ENCODE results near the gene AGBL5. TPM values are rescaled to one million over a fixed set of nuclear protein-coding genes. Genes with fewer than 3 reads are reported as not detected.
A peak's percentile ranks its signal among the peaks of the same experiment; 100 is the strongest.

AGBL5 gene
- total and polyA plus RNA-seq, 2 of the 13 experiments (the other 11 are each of a cell fraction or from before 2014, with no cell fraction given), result 55.9 to 73.3 TPM

DNA sequence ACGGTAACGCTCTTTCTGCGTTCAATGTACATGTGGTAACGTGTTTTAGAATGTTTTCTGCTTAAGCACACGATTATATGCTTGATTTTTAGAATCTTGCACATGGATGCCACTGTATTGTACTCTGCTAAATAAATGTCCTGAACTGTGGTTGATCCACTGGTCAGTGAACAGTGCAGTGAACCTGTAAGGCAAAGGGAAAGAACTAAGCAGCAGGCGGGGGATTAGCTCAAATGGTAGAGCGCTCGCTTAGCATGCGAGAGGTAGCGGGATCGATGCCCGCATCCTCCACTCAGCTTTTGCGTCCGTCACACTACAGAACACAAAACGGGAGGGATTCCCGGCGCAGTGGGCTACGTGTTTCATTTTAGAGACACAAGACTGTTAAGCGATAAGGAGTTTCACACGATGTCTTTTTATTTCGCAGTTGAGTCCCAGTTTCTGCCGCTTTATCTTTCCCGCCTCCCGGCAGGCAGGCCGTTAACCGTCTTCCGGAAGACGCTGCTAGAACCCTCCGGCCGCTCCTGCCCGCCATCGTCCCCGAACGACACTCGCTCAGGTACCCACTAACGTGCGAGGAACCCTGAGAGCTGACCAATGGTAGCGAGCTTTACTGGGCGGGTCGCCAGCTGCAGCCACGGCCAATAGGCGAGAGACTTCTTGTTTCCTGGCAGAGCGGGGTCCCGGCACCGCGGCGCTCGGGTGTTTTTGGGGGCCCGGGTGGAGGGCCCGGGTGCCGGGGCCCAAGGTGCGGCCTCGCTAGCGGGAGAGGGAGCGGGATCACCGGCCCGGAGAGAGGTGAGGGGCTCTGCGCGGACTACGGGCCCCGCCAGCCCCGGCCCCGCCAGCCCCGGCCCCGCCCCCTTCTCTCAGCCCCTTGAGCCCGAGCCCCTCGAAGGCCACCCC lies at the start of gene AGBL5 (continued):
- TF ChIP-seq ZNF788 (CRISPR knock-in tag; IDR thresholded peaks at IDR 0.05; ENCODE audit: borderline replicate concordance) (peak; percentile 91; the same call in 1 of the 2 replicates), ZFAT (CRISPR knock-in tag; conservative IDR thresholded peaks at IDR 0.05) (no peak), ZSCAN20 (CRISPR knock-in tag; IDR thresholded peaks at IDR 0.05; ENCODE audit: borderline replicate concordance) (peak; percentile 95), TARDBP (CRISPR knock-in tag; IDR thresholded peaks at IDR 0.05) (peak; percentile 60; the same call in 1 of the 2 replicates), ZNF670 (CRISPR knock-in tag; IDR thresholded peaks at IDR 0.05; ENCODE audit: borderline replicate concordance) (no peak; the same call in 1 of the 2 replicates), KLF11 (CRISPR knock-in tag; IDR thresholded peaks at IDR 0.05) (peak; percentile 96), ZNF329 (CRISPR knock-in tag; IDR thresholded peaks at IDR 0.05; ENCODE audit: low read depth) (peak; percentile 73; the same call in 1 of the 2 replicates), PITX1 (CRISPR knock-in tag; IDR thresholded peaks at IDR 0.05) (peak; percentile 97), STAT5B (CRISPR knock-in tag; IDR thresholded peaks at IDR 0.05) (peak; percentile 49), ZNF484 (CRISPR knock-in tag; IDR thresholded peaks at IDR 0.05; ENCODE audit: borderline replicate concordance, low read depth) (0 out of 2 replicates have a peak, but pooled peaks have one; percentile 2), ZNF34 (CRISPR knock-in tag; IDR thresholded peaks at IDR 0.05; ENCODE audit: borderline replicate concordance) (peak; percentile 64; the same call in 1 of the 2 replicates), ZNF383 (CRISPR knock-in tag; IDR thresholded peaks at IDR 0.05; ENCODE audit: borderline replicate concordance) (0 out of 2 replicates have a peak, but pooled peaks have one; percentile 79), EEA1 (CRISPR knock-in tag; IDR thresholded peaks at IDR 0.05; ENCODE audit: borderline replicate concordance) (no peak; the same call in 1 of the 2 replicates), ZNF768 (CRISPR knock-in tag; IDR thresholded peaks at IDR 0.05) (peak; percentile 55; the same call in 1 of the 2 replicates), CHD4 (IDR thresholded peaks at IDR 0.05; ENCODE audit: borderline replicate concordance, low read length) (peak; percentile 96; the same call in 1 of the 2 replicates), ZNF296 (CRISPR knock-in tag; conservative IDR thresholded peaks at IDR 0.05) (peak; percentile 88), ZNF550 (CRISPR knock-in tag; IDR thresholded peaks at IDR 0.05; ENCODE audit: borderline replicate concordance) (0 out of 2 replicates have a peak, but pooled peaks have one; percentile 47), ZNF225 (CRISPR knock-in tag; IDR thresholded peaks at IDR 0.05) (no peak), RNF2 (conservative IDR thresholded peaks at IDR 0.05; ENCODE audit: low read depth) (peak; percentile 92), BORCS8-MEF2B (CRISPR knock-in tag; IDR thresholded peaks at IDR 0.05) (peak; percentile 97), ZBTB7A (CRISPR knock-in tag; IDR thresholded peaks at IDR 0.05) (no peak)
- TF ChIP-seq, protein P1, sequence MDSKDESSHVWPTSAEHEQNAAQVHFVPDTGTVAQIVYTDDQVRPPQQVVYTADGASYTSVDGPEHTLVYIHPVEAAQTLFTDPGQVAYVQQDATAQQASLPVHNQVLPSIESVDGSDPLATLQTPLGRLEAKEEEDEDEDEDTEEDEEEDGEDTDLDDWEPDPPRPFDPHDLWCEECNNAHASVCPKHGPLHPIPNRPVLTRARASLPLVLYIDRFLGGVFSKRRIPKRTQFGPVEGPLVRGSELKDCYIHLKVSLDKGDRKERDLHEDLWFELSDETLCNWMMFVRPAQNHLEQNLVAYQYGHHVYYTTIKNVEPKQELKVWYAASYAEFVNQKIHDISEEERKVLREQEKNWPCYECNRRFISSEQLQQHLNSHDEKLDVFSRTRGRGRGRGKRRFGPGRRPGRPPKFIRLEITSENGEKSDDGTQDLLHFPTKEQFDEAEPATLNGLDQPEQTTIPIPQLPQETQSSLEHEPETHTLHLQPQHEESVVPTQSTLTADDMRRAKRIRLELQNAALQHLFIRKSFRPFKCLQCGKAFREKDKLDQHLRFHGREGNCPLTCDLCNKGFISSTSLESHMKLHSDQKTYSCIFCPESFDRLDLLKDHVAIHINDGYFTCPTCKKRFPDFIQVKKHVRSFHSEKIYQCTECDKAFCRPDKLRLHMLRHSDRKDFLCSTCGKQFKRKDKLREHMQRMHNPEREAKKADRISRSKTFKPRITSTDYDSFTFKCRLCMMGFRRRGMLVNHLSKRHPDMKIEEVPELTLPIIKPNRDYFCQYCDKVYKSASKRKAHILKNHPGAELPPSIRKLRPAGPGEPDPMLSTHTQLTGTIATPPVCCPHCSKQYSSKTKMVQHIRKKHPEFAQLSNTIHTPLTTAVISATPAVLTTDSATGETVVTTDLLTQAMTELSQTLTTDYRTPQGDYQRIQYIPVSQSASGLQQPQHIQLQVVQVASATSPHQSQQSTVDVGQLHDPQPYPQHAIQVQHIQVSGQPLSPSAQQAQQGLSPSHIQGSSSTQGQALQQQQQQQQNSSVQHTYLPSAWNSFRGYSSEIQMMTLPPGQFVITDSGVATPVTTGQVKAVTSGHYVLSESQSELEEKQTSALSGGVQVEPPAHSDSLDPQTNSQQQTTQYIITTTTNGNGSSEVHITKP (CRISPR knock-in tag; IDR thresholded peaks at IDR 0.05; ENCODE audit: low read depth), result peak; percentile 10; the same call in 1 of the 2 replicates
- TF ChIP-seq, protein P2, sequence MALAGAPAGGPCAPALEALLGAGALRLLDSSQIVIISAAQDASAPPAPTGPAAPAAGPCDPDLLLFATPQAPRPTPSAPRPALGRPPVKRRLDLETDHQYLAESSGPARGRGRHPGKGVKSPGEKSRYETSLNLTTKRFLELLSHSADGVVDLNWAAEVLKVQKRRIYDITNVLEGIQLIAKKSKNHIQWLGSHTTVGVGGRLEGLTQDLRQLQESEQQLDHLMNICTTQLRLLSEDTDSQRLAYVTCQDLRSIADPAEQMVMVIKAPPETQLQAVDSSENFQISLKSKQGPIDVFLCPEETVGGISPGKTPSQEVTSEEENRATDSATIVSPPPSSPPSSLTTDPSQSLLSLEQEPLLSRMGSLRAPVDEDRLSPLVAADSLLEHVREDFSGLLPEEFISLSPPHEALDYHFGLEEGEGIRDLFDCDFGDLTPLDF (CRISPR knock-in tag; IDR thresholded peaks at IDR 0.05), result peak; percentile 91
- TF ChIP-seq, protein P3, sequence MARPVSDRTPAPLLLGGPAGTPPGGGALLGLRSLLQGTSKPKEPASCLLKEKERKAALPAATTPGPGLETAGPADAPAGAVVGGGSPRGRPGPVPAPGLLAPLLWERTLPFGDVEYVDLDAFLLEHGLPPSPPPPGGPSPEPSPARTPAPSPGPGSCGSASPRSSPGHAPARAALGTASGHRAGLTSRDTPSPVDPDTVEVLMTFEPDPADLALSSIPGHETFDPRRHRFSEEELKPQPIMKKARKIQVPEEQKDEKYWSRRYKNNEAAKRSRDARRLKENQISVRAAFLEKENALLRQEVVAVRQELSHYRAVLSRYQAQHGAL (CRISPR knock-in tag; IDR thresholded peaks at IDR 0.05; ENCODE audit: not compliant biosample characterization), result peak; percentile 87

Data from HepG2 (cell line).